ENCODE results near the gene MVK.

MVK gene

GRCh38 chr12:109540526-109541412, 32.8 kb upstream of the MVK start:
- TF ChIP-seq CTCF (IDR thresholded peaks at IDR 0.05), result no peak
- H3K9me3 ChIP-seq, result no peaks in the 10 kb centered on the region
- H3K4me3 ChIP-seq (ENCODE audit: low read depth in 1 of 2, low read length in 1 of 2), result no peak overlapping the region
- no peaks in the 10 kb centered on the region for H3K4me1 ChIP-seq (ENCODE audit: control insufficient read depth in 1 of 2, insufficient read depth in 1 of 2, low read depth in 1 of 2, low read length in 1 of 2)
- H3K36me3 ChIP-seq, result peaks cover 10% of the 10 kb centered on the region
- no peak overlapping the region for H3K27ac ChIP-seq
- H3K27me3 ChIP-seq, result no peaks in the 10 kb centered on the region

DNA sequence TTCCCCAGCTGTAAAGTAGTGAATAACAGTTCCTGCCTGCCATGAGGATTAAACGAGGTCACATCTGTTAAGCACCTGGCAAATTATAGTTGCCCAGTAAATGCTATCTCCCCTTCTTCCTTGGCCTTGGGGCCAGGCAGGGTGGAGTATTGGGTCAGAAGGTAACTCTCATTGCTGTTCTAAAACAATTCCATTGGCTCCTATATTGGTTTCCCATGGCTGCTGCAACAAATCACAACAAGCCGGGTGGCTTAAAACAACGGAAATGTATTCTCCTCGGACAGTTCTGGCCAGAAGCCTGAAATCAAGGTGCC, 32.2 kb upstream of the MVK start:
- H3K4me3 ChIP-seq (ENCODE audit: low read depth in 1 of 2, low read length in 1 of 2), result no peak overlapping the region
- H3K36me3 ChIP-seq, result peaks cover 4% of the 10 kb centered on the region
- TF ChIP-seq CTCF (IDR thresholded peaks at IDR 0.05), result no peak
- H3K4me1 ChIP-seq (ENCODE audit: control insufficient read depth in 1 of 2, insufficient read depth in 1 of 2, low read depth in 1 of 2, low read length in 1 of 2), result no peaks in the 10 kb centered on the region
- no peak overlapping the region for H3K27ac ChIP-seq
- H3K27me3 ChIP-seq, result no peaks in the 10 kb centered on the region
- no peaks in the 10 kb centered on the region for H3K9me3 ChIP-seq

DNA sequence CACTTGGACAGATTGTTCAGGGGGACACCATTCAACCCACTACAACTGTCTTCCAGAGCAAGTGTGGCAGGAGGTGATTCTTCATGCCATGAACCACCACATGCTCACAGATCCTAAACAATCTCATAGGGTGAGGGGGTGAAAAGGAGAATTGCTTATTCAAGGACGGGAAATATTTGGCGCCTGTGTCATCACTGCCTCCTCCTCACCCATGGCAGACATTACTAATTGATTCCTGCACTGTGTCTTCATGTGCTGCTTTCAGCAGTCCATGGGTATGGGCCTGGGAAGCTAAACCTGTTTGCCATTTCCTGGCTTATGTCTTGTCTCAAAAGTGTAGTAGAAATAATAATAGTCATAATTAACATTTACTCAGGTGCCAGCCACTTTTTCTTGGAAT, 31.6 kb upstream of the MVK start:
- H3K36me3 ChIP-seq, result no peaks in the 10 kb centered on the region
- H3K9me3 ChIP-seq, result no peaks in the 10 kb centered on the region
- H3K27ac ChIP-seq, result no peak overlapping the region

GRCh38 chr12:109542876-109543275, 30.7 kb upstream of the MVK start:
- Histone ChIP-seq H3K9me3 (no peaks in the 10 kb centered on the region), H3K27ac (no peak overlapping the region), H3K4me1 (ENCODE audit: control insufficient read depth in 1 of 2, insufficient read depth in 1 of 2, low read depth in 1 of 2, low read length in 1 of 2) (no peaks in the 10 kb centered on the region), H3K4me3 (ENCODE audit: low read depth in 1 of 2, low read length in 1 of 2) (no peak overlapping the region), H3K27me3 (peaks cover 13% of the 10 kb centered on the region), H3K36me3 (no peaks in the 10 kb centered on the region)
- no peak for TF ChIP-seq CTCF (IDR thresholded peaks at IDR 0.05)

More for the DNA sequence above, 31.6 kb upstream of the MVK start:
- TF ChIP-seq CTCF (IDR thresholded peaks at IDR 0.05), result no peak
- peaks cover 4% of the 10 kb centered on the region for H3K27me3 ChIP-seq
- no peak overlapping the region for H3K4me3 ChIP-seq (ENCODE audit: low read depth in 1 of 2, low read length in 1 of 2)
- no peaks in the 10 kb centered on the region for H3K4me1 ChIP-seq (ENCODE audit: control insufficient read depth in 1 of 2, insufficient read depth in 1 of 2, low read depth in 1 of 2, low read length in 1 of 2)

GRCh38 chr12:109544955-109545531, 28.6 kb upstream of the MVK start:
- no peak overlapping the region for H3K4me3 ChIP-seq (ENCODE audit: low read depth in 1 of 2, low read length in 1 of 2)
- H3K4me1 ChIP-seq (ENCODE audit: control insufficient read depth in 1 of 2, insufficient read depth in 1 of 2, low read depth in 1 of 2, low read length in 1 of 2), result no peaks in the 10 kb centered on the region
- no peak for TF ChIP-seq CTCF (IDR thresholded peaks at IDR 0.05)
- no peaks in the 10 kb centered on the region for H3K9me3 ChIP-seq
- no peak overlapping the region for H3K27ac ChIP-seq
- H3K36me3 ChIP-seq, result no peaks in the 10 kb centered on the region
- H3K27me3 ChIP-seq, result peaks cover 35% of the 10 kb centered on the region

All from neutrophil (primary cell).